ENCODE results near the gene LY6G5B. TPM values are rescaled to one million over a fixed set of nuclear protein-coding genes. Genes with fewer than 3 reads are reported as not detected.
A peak's percentile ranks its signal among the peaks of the same experiment; 100 is the strongest.

The LY6G5B gene
- total RNA-seq: 29.5 and 35.1 TPM in 2 replicates

DNA sequence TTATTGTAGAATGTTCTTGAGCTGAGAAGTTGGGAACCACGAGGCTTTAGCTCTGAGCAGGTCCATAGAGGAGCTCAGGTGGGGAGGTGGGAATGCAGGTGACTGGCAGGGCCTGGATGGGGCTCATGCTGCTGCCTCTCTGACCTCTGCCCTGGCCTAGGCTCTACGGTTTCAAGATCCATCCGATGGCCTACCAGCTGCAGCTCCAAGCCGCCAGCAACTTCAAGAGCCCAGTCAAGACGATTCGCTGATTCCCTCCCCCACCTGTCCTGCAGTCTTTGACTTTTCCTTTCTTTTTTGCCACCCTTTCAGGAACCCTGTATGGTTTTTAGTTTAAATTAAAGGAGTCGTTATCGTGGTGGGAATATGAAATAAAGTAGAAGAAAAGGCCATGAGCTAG, at the start of gene LY6G5B:
LY6G5B (plus strand) TSS at position 301 of the 400 bp plus-strand sequence. CDS start 975 bp downstream, outside the sequence.
- no peak within 1 kb of the TSS for H3K4me3 Mint-ChIP-seq
- no peak within 1 kb of the TSS for H3K27ac Mint-ChIP-seq
- intact Hi-C loops (cut with micrococcal nuclease): loop anchor here (10.0 kb wide), 2 partner anchors 1305 to 1535 kb away; partner anchors contain the start of genes HSD17B8, RING1, RXRB and SLC39A7

DNA sequence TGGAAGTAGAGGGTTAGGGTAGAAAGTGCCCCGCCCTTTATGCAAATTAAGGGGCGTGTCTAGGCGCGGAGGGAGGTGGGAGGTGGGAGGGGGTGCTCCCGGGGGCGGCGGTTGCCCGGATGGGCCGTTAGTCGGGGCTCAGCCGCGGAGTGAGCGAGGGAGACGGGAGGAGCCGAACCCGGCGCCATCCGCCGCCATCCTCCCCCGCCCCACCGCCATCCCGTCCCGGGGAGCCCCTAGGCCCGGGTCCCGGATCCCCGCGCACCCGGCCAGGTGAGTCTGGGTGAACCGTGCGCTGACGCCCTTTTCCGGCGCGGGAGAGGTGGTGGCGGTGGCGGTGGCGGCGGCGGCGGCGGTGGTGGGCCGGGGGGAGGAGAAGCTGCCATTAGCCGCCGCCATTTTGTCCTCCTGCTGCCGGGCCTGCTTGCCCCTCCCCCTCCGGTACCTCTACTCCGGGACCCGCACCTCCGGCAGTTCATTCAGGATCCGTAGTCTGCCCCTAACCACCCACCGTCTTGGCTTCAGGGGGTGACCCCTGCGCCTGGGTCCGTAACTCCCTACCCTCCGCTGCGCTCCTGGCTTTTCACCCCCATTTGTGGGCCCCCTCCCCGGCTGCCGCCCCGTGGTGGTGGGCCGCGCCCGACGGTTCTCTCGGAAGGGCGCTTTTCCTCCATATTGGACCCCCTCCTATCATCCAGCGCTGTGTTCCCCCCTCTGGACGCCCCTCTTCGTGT, 49.0 kb upstream of the LY6G5B start, which contains the start of gene PRRC2A:
PRRC2A (plus strand) TSS at position 130 of the 734 bp plus-strand sequence. CDS start 2,075 bp downstream, outside the sequence.
- Mint-ChIP-seq H3K9me3 (no peaks in the 10 kb centered on the region), H3K4me1 (ENCODE audit: low read depth) (peaks cover 43% of the 10 kb centered on the region), H3K36me3 (ENCODE audit: low read depth) (peaks cover 40% of the 10 kb centered on the region), H3K27ac (peak within 1 kb of the TSS; percentile 98), H3K4me3 (peak within 1 kb of the TSS; percentile 97), H3K27me3 (ENCODE audit: insufficient read depth) (no peaks in the 10 kb centered on the region)
- intact Hi-C loops (cut with micrococcal nuclease): loop anchor here (1.0 to 2.0 kb wide), 18 partner anchors 22 to 1798 kb away; partner anchors contain the start of genes BAG6, CUTA, DDX39B and EHMT2
- DNase-seq (ENCODE audit: low spot score): peak; percentile 71

More for the DNA sequence above, at the start of gene LY6G5B:
- no peak for DNase-seq (ENCODE audit: low spot score)
- Mint-ChIP-seq H3K4me1 (ENCODE audit: low read depth) (peaks cover 43% of the 10 kb centered on the region), H3K9me3 (no peaks in the 10 kb centered on the region), H3K27me3 (ENCODE audit: insufficient read depth) (no peaks in the 10 kb centered on the region), H3K36me3 (ENCODE audit: low read depth) (peaks cover 55% of the 10 kb centered on the region)

GRCh38 chr6:31621320-31621939, 48.3 kb upstream of the LY6G5B start:
- H3K36me3 Mint-ChIP-seq (ENCODE audit: low read depth): peaks cover 47% of the 10 kb centered on the region
- intact Hi-C loops (cut with micrococcal nuclease): loop anchor here (2.0 kb wide), 7 partner anchors 47 to 1797 kb away; partner anchors contain the start of genes CUTA, EHMT2, NEU1 and TNF

GRCh38 chr6:31621991-31622390, 47.8 kb upstream of the LY6G5B start:
- intact Hi-C loops (cut with micrococcal nuclease): loop anchor here (2.0 kb wide), 7 partner anchors 47 to 1797 kb away; partner anchors contain the start of genes CUTA, EHMT2, NEU1 and TNF
- Mint-ChIP-seq H3K4me3 (peak overlapping the region; percentile 97), H3K36me3 (ENCODE audit: low read depth) (peaks cover 49% of the 10 kb centered on the region), H3K27me3 (ENCODE audit: insufficient read depth) (no peaks in the 10 kb centered on the region), H3K27ac (peak overlapping the region; percentile 98), H3K9me3 (no peaks in the 10 kb centered on the region), H3K4me1 (ENCODE audit: low read depth) (peaks cover 35% of the 10 kb centered on the region)
- no peak for DNase-seq (ENCODE audit: low spot score)

More at GRCh38 chr6:31621320-31621939, 48.3 kb upstream of the LY6G5B start:
- no peak for DNase-seq (ENCODE audit: low spot score)
- Mint-ChIP-seq H3K4me1 (ENCODE audit: low read depth) (peaks cover 41% of the 10 kb centered on the region), H3K9me3 (no peaks in the 10 kb centered on the region), H3K27ac (peak overlapping the region; percentile 98), H3K27me3 (ENCODE audit: insufficient read depth) (no peaks in the 10 kb centered on the region), H3K4me3 (peak overlapping the region; percentile 97)

- Mint-ChIP-seq H3K36me3 (ENCODE audit: low read depth) (peaks cover 56% of the 10 kb centered on the region), H3K4me1 (ENCODE audit: low read depth) (peaks cover 41% of the 10 kb centered on the region), H3K27me3 (ENCODE audit: insufficient read depth) (no peaks in the 10 kb centered on the region), H3K4me3 (peak overlapping the region; percentile 97), H3K9me3 (no peaks in the 10 kb centered on the region), H3K27ac (peak overlapping the region; percentile 98)
- no peak for DNase-seq (ENCODE audit: low spot score)
- intact Hi-C loops (cut with micrococcal nuclease): no loop called here
Observed at GRCh38 chr6:31622684-31623091, 47.1 kb upstream of the LY6G5B start.

GRCh38 chr6:31624070-31624469, 45.7 kb upstream of the LY6G5B start:
- Mint-ChIP-seq H3K27ac (no peak overlapping the region), H3K27me3 (ENCODE audit: insufficient read depth) (no peaks in the 10 kb centered on the region), H3K4me1 (ENCODE audit: low read depth) (peaks cover 43% of the 10 kb centered on the region), H3K9me3 (no peaks in the 10 kb centered on the region), H3K36me3 (ENCODE audit: low read depth) (peaks cover 59% of the 10 kb centered on the region), H3K4me3 (no peak overlapping the region)
- DNase-seq (ENCODE audit: low spot score): no peak
- intact Hi-C loops (cut with micrococcal nuclease): no loop called here

GRCh38 chr6:31626952-31627351, 42.8 kb upstream of the LY6G5B start:
- intact Hi-C loops (cut with micrococcal nuclease): no loop called here
- DNase-seq (ENCODE audit: low spot score): no peak
- H3K36me3 Mint-ChIP-seq (ENCODE audit: low read depth): peaks cover 74% of the 10 kb centered on the region
- H3K9me3 Mint-ChIP-seq: no peaks in the 10 kb centered on the region
- no peak overlapping the region for H3K27ac Mint-ChIP-seq
- H3K4me3 Mint-ChIP-seq: no peak overlapping the region
- peaks cover 35% of the 10 kb centered on the region for H3K4me1 Mint-ChIP-seq (ENCODE audit: low read depth)
- H3K27me3 Mint-ChIP-seq (ENCODE audit: insufficient read depth): no peaks in the 10 kb centered on the region

GRCh38 chr6:31627690-31628287, 42.0 kb upstream of the LY6G5B start:
- intact Hi-C loops (cut with micrococcal nuclease): no loop called here
- Mint-ChIP-seq H3K9me3 (no peaks in the 10 kb centered on the region), H3K36me3 (ENCODE audit: low read depth) (peaks cover 69% of the 10 kb centered on the region), H3K4me3 (no peak overlapping the region), H3K27me3 (ENCODE audit: insufficient read depth) (no peaks in the 10 kb centered on the region), H3K27ac (no peak overlapping the region), H3K4me1 (ENCODE audit: low read depth) (peaks cover 27% of the 10 kb centered on the region)
- DNase-seq (ENCODE audit: low spot score): no peak

- Mint-ChIP-seq H3K27me3 (ENCODE audit: insufficient read depth) (no peaks in the 10 kb centered on the region), H3K27ac (no peak overlapping the region)
Observed at GRCh38 chr6:31629014-31629413, 40.8 kb upstream of the LY6G5B start.

DNA sequence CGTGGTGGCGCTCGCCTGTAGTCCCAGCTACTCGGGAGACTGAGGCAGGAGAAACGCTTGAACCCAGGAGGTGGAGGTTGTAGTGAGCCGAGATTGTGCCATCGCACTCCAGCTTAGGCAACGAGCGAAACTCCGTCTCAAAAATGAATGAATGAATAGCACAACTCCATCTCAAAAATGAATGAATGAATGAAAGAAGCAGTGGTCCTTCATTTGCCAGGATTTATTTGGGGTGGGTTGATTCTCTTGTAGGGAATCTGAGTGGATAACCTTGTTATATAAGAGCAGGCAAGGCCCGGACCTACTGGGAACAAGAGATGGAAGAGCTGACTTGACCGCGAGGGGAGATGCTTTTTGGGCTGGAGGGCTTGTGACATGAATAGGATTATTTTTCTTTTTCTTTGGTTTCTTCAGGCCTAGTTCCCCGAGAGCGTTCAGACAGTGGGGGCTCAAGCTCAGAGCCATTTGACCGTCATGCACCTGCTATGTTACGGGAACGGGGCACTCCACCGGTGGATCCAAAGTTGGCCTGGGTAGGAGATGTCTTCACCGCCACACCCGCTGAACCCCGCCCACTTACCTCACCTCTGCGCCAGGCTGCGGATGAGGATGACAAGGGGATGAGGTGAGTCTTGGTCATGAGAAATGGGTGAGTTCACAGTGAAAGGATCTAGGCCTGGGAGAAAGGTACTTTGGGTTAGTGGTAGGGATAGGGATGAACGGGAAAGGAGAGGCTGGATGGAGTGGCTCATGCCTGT, 39.4 kb upstream of the LY6G5B start:
- Mint-ChIP-seq H3K4me3 (no peak overlapping the region), H3K36me3 (ENCODE audit: low read depth) (peaks cover 60% of the 10 kb centered on the region), H3K4me1 (ENCODE audit: low read depth) (peaks cover 17% of the 10 kb centered on the region), H3K27me3 (ENCODE audit: insufficient read depth) (no peaks in the 10 kb centered on the region), H3K27ac (no peak overlapping the region), H3K9me3 (no peaks in the 10 kb centered on the region)
- no peak for DNase-seq (ENCODE audit: low spot score)
- intact Hi-C loops (cut with micrococcal nuclease): no loop called here

More at GRCh38 chr6:31629014-31629413, 40.8 kb upstream of the LY6G5B start:
- peaks cover 20% of the 10 kb centered on the region for H3K4me1 Mint-ChIP-seq (ENCODE audit: low read depth)
- H3K9me3 Mint-ChIP-seq: no peaks in the 10 kb centered on the region
- H3K4me3 Mint-ChIP-seq: no peak overlapping the region
- intact Hi-C loops (cut with micrococcal nuclease): no loop called here
- peaks cover 66% of the 10 kb centered on the region for H3K36me3 Mint-ChIP-seq (ENCODE audit: low read depth)
- no peak for DNase-seq (ENCODE audit: low spot score)

GRCh38 chr6:31631209-31631608, 38.6 kb upstream of the LY6G5B start:
- Mint-ChIP-seq H3K27ac (no peak overlapping the region), H3K4me3 (no peak overlapping the region), H3K27me3 (ENCODE audit: insufficient read depth) (no peaks in the 10 kb centered on the region), H3K36me3 (ENCODE audit: low read depth) (peaks cover 59% of the 10 kb centered on the region), H3K4me1 (ENCODE audit: low read depth) (peaks cover 9% of the 10 kb centered on the region), H3K9me3 (no peaks in the 10 kb centered on the region)
- intact Hi-C loops (cut with micrococcal nuclease): no loop called here
- no peak for DNase-seq (ENCODE audit: low spot score)

- peaks cover 60% of the 10 kb centered on the region for H3K36me3 Mint-ChIP-seq (ENCODE audit: low read depth)
Observed at GRCh38 chr6:31631681-31632278, 38.0 kb upstream of the LY6G5B start.

More at GRCh38 chr6:31631681-31632278, 38.0 kb upstream of the LY6G5B start:
- H3K27ac Mint-ChIP-seq: no peak overlapping the region
- no peaks in the 10 kb centered on the region for H3K27me3 Mint-ChIP-seq (ENCODE audit: insufficient read depth)
- DNase-seq (ENCODE audit: low spot score): no peak
- H3K4me3 Mint-ChIP-seq: no peak overlapping the region
- peaks cover 9% of the 10 kb centered on the region for H3K4me1 Mint-ChIP-seq (ENCODE audit: low read depth)
- no peaks in the 10 kb centered on the region for H3K9me3 Mint-ChIP-seq
- intact Hi-C loops (cut with micrococcal nuclease): no loop called here

Data from activated T-helper 1 cell treated with anti-CD3 and anti-CD28 coated beads, Interleukin-12 subunit alpha, Interleukin-12 subunit beta, Interleukin-2, Interleukin-4 antibody, amounts not matched to agents 30 ng/mL and 10 ng/mL and 1 ng/mL, durations not matched to agents 14 hours and 24 hours and 36 hours (primary cell).